ENCODE measurements around the gene FAM184B. TPM values are rescaled to one million over a fixed set of nuclear protein-coding genes. Genes with fewer than 3 reads are reported as not detected.
A peak's percentile ranks its signal among the peaks of the same experiment; 100 is the strongest.

The FAM184B gene
- total RNA-seq, 1 experiment from 2014 or later = 0.07 TPM

- no peaks in the 10 kb centered on the region for H3K27me3 ChIP-seq (ENCODE audit: insufficient read depth, low read length)
- no peak overlapping the region for H3K27ac ChIP-seq (ENCODE audit: low read depth, low read length)
- H4K20me1 ChIP-seq (ENCODE audit: insufficient read depth) = no peaks in the 10 kb centered on the region
- H3K4me3 ChIP-seq (replicated peaks in 1 of 2; ENCODE audit: low read depth in 1 of 2, low read length in 2 of 2) = no peak overlapping the region
- ATAC-seq (no peak), DNase-seq (ENCODE audit: low read depth, low spot score) (no peak)
- intact Hi-C loops (cut with micrococcal nuclease) = no loop called here
- H2AFZ ChIP-seq (ENCODE audit: low read depth, low read length, poor library complexity, severe bottlenecking) = no peak overlapping the region
- H3K9me3 ChIP-seq (ENCODE audit: control insufficient read depth in 1 of 2, insufficient read depth in 1 of 2, low read depth in 1 of 2, low read length in 2 of 2) = no peaks in the 10 kb centered on the region
- POLR2A ChIA-PET = no interaction called here
- RAD21 ChIA-PET (ENCODE audit: low non-redundant PET in 1 of 2, low total read pairs in 2 of 2, uncharacterized antibody in 2 of 2, unreplicated experiment in 2 of 2) = no interaction called here
- no peak for TF ChIP-seq CEBPB (IDR thresholded peaks at IDR 0.05; ENCODE audit: low read depth)
- TF ChIP-seq ZBTB33 (IDR thresholded peaks at IDR 0.05; ENCODE audit: extremely low read depth, insufficient replicate concordance, low read length) = no peak
- TF ChIP-seq JUND (IDR thresholded peaks at IDR 0.05) = no peak
- peaks cover 91% of the 10 kb centered on the region for H3K79me2 ChIP-seq (ENCODE audit: insufficient read depth, low read length)
- H3K9me2 ChIP-seq (ENCODE audit: insufficient read depth) = no peaks in the 10 kb centered on the region
- CTCF ChIA-PET = no interaction called here
- peaks cover 5 to 9% of the 10 kb centered on the region in 2 experiments; a peak in 3 of 4 replicates for H3K4me1 ChIP-seq (ENCODE audit: control insufficient read depth in 1 of 2, insufficient read depth in 2 of 2, low read length in 2 of 2)
- H3K9ac ChIP-seq (ENCODE audit: low read length) = no peak overlapping the region
- no peak overlapping the region for H3K4me2 ChIP-seq (ENCODE audit: low read length)
- H3K36me3 ChIP-seq (ENCODE audit: control insufficient read depth in 1 of 2, insufficient read depth in 2 of 2, low read length in 2 of 2) = peaks cover 40 to 51% of the 10 kb centered on the region in 2 experiments
- BruUV-seq (replicated peaks) = no TSS peak
Measured at GRCh38 chr4:17618926-17619325, 162.5 kb downstream of the FAM184B start.

DNA sequence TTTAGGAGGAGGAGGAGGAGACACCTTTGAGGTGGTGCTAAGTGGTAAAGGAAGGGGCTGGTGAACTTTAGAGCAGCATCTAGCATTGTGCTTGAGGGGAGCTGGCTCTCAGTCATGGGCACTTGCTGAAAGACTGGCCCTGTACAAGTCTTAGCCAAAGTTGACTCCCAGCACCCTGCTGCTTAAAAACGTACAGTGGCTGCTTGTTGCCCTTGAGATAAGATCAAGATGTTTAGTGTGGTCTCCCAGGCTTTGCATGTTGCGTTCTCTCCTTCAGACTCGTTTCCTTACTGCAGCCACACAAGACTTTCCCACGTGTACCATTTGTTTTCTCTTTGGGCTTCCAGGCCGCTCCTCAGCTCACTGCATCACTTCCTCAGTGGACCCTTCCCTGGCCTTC is 165.1 kb downstream of the FAM184B start:
- no peak overlapping the region for H3K9ac ChIP-seq (ENCODE audit: low read length)
- H3K9me2 ChIP-seq (ENCODE audit: insufficient read depth) = no peaks in the 10 kb centered on the region
- no peak for DNase-seq (ENCODE audit: low read depth, low spot score)
- CTCF ChIA-PET = no interaction called here
- no peaks in the 10 kb centered on the region for H3K9me3 ChIP-seq (ENCODE audit: control insufficient read depth in 1 of 2, insufficient read depth in 1 of 2, low read depth in 1 of 2, low read length in 2 of 2)
- POLR2A ChIA-PET = no interaction called here
- no peak overlapping the region for H3K27ac ChIP-seq (ENCODE audit: low read depth, low read length)
- H2AFZ ChIP-seq (ENCODE audit: low read depth, low read length, poor library complexity, severe bottlenecking) = no peak overlapping the region
- RAD21 ChIA-PET (ENCODE audit: low non-redundant PET in 1 of 2, low total read pairs in 2 of 2, uncharacterized antibody in 2 of 2, unreplicated experiment in 2 of 2) = no interaction called here
- H4K20me1 ChIP-seq (ENCODE audit: insufficient read depth) = no peaks in the 10 kb centered on the region
- peaks cover 5 to 12% of the 10 kb centered on the region in 2 experiments; a peak in 3 of 4 replicates for H3K4me1 ChIP-seq (ENCODE audit: control insufficient read depth in 1 of 2, insufficient read depth in 2 of 2, low read length in 2 of 2)
- H3K27me3 ChIP-seq (ENCODE audit: insufficient read depth, low read length) = no peaks in the 10 kb centered on the region
- ATAC-seq = no peak
- peak overlapping the region; percentile 89; the same call in 1 of the 2 replicates for H3K4me2 ChIP-seq (ENCODE audit: low read length)
- H3K79me2 ChIP-seq (ENCODE audit: insufficient read depth, low read length) = peaks cover 67% of the 10 kb centered on the region
- no peak overlapping the region for H3K4me3 ChIP-seq (replicated peaks in 1 of 2; ENCODE audit: low read depth in 1 of 2, low read length in 2 of 2)
- BruUV-seq (replicated peaks) = TSS peak; percentile 31
- intact Hi-C loops (cut with micrococcal nuclease) = no loop called here
- H3K36me3 ChIP-seq (ENCODE audit: control insufficient read depth in 1 of 2, insufficient read depth in 2 of 2, low read length in 2 of 2) = peaks cover 16 to 25% of the 10 kb centered on the region in 2 experiments; a peak in 3 of 4 replicates
- TF ChIP-seq RAD21 (IDR thresholded peaks at IDR 0.05; ENCODE audit: low read depth) (no peak), CTCF (IDR thresholded peaks at IDR 0.05 in 2 of 3, conservative IDR thresholded peaks at IDR 0.05 in 1 of 3; ENCODE audit: borderline replicate concordance in 1 of 3, insufficient read depth in 1 of 3, low read depth in 2 of 3, low read length in 2 of 3) (no peak), FOSL1 (IDR thresholded peaks at IDR 0.05; ENCODE audit: low read depth) (no peak), ATF3 (IDR thresholded peaks at IDR 0.05) (no peak), ZBTB33 (IDR thresholded peaks at IDR 0.05; ENCODE audit: extremely low read depth, insufficient replicate concordance, low read length) (no peak), YY1 (IDR thresholded peaks at IDR 0.05; ENCODE audit: extremely low read depth, insufficient replicate concordance, low read depth, low read length) (no peak), POLR2A (IDR thresholded peaks at IDR 0.05; ENCODE audit: borderline replicate concordance, extremely low read depth, insufficient read depth, insufficient read length) (no peak), ELF1 (IDR thresholded peaks at IDR 0.05; ENCODE audit: borderline replicate concordance, low read depth) (no peak), JUND (IDR thresholded peaks at IDR 0.05) (no peak), EZH2 (IDR thresholded peaks at IDR 0.05) (no peak), SRF (IDR thresholded peaks at IDR 0.05; ENCODE audit: low read depth) (no peak), CBX3 (IDR thresholded peaks at IDR 0.05; ENCODE audit: low read depth) (no peak), POLR2AphosphoS5 (IDR thresholded peaks at IDR 0.05; ENCODE audit: low read depth, low read length) (no peak)
- TF ChIP-seq, protein P1, sequence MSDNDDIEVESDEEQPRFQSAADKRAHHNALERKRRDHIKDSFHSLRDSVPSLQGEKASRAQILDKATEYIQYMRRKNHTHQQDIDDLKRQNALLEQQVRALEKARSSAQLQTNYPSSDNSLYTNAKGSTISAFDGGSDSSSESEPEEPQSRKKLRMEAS (IDR thresholded peaks at IDR 0.05) = no peak

All from HCT116 (cell line).